Neutrophil (primary cell): Measurements from ENCODE around the gene DIABLO.
A peak's percentile ranks its signal among the peaks of the same experiment; 100 is the strongest.
"Not testable (repeated sequence)": the region's sequence is repeated elsewhere in the genome, so short reads cannot be mapped to it uniquely, and the experiment has no call there.

Source experiments
- H3K27ac ChIP-seq: fragments of 200-600 bp; sonication (generic); 2 replicates; pipeline ENCODE4 v1.5.1; 2016; ENCODE audit warnings: mild to moderate bottlenecking, moderate library complexity
- H3K27me3 ChIP-seq: fragments of 200-600 bp; sonication (generic); 2 replicates; pipeline ENCODE4 v1.6.0; 2016; ENCODE audit warnings: mild to moderate bottlenecking
- H3K36me3 ChIP-seq: fragments of 200-600 bp; sonication (generic); 2 replicates; pipeline ENCODE4 v1.5.1; 2017
- H3K4me1 ChIP-seq, 2 experiments: fragments of 200-600 bp in 1 of 2; sonication (generic) in 1 of 2; 1 replicate in 1 of 2; 2 replicates in 1 of 2; pipeline versions ENCODE4 v1.5.1 to v1.6.1; 2013 to 2016; ENCODE audit warnings: low read depth in 1 of 2, low read length in 1 of 2, mild to moderate bottlenecking in 1 of 2, moderate library complexity in 1 of 2; ENCODE audit not compliant: control insufficient read depth in 1 of 2, insufficient read depth in 1 of 2
- H3K4me3 ChIP-seq, 2 experiments: fragments of 200-600 bp in 1 of 2; sonication (generic) in 1 of 2; 1 replicate in 1 of 2; 2 replicates in 1 of 2; pipeline ENCODE4 v1.5.1; 2013 to 2016; ENCODE audit warnings: low read depth in 1 of 2, low read length in 1 of 2, mild to moderate bottlenecking in 1 of 2, moderate library complexity in 1 of 2
- H3K9me3 ChIP-seq: fragments of 200-600 bp; sonication (generic); 2 replicates; pipeline ENCODE4 v1.5.1; 2016
- TF ChIP-seq, protein P1 (sequence below): fragments of 200-600 bp; sonication (generic); IDR thresholded peaks from 2 replicates; pipeline ENCODE4 v1.5.1; 2016; ENCODE audit warnings: antibody characterized with exemption

DIABLO gene

DNA sequence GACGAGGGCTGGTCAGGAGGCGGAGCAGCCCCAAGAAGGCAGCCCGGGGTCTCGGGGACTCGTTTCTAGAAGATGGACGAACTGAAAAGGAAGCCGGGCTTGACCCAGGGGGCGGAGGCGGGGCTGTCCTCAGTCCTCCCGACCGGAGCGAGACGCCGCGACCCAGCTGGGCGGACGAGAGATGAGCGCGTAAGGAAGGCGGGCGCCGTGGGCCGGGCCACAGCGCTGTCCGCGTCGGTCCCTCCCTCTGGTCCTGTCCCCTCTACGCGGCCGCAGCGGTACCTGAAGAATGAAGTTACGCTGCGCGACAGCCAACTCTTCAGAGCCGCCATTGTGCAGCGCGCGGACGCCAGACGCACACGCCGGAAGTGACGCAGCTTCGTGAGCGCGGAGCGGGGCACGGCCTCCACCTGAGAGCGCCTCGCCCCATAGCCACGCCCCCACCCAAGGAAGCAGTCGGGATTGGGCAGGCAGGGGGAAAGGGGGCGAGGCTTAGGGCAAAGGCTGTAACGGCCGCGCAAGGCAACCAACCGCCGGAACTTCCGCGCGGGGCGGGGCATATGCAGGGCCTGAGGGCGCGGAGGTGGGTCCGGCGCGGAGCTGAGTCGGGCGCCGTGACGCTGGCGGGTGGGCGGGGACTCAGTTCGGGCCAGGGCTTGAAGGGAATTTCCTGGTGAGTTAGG lies at the start of gene DIABLO:
Gene DIABLO, minus strand, starts transcription at position 370 of the 683 bp plus-strand sequence. Its CDS starts 38 bp downstream, at position 332.
- Histone ChIP-seq H3K27me3 (no peaks in the 10 kb centered on the region), H3K36me3 (peaks cover 50% of the 10 kb centered on the region), H3K4me1 (peaks cover 23 to 24% of the 10 kb centered on the region in 2 experiments), H3K27ac (peak within 1 kb of the TSS; percentile 93), H3K9me3 (no peaks in the 10 kb centered on the region), H3K4me3 (peak within 1 kb of the TSS; percentile 89 to 92)
- TF ChIP-seq, protein P1, sequence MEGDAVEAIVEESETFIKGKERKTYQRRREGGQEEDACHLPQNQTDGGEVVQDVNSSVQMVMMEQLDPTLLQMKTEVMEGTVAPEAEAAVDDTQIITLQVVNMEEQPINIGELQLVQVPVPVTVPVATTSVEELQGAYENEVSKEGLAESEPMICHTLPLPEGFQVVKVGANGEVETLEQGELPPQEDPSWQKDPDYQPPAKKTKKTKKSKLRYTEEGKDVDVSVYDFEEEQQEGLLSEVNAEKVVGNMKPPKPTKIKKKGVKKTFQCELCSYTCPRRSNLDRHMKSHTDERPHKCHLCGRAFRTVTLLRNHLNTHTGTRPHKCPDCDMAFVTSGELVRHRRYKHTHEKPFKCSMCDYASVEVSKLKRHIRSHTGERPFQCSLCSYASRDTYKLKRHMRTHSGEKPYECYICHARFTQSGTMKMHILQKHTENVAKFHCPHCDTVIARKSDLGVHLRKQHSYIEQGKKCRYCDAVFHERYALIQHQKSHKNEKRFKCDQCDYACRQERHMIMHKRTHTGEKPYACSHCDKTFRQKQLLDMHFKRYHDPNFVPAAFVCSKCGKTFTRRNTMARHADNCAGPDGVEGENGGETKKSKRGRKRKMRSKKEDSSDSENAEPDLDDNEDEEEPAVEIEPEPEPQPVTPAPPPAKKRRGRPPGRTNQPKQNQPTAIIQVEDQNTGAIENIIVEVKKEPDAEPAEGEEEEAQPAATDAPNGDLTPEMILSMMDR = peak; percentile 52

GRCh38 chr12:122275459-122275858 lies 49.6 kb upstream of the DIABLO start:
- Histone ChIP-seq H3K4me1 (peaks cover 11 to 12% of the 10 kb centered on the region in 2 experiments), H3K4me3 (no peak overlapping the region), H3K36me3 (peaks cover 55% of the 10 kb centered on the region), H3K9me3 (no peaks in the 10 kb centered on the region), H3K27ac (no peak overlapping the region), H3K27me3 (no peaks in the 10 kb centered on the region)
- TF ChIP-seq, protein P1 = no peak

GRCh38 chr12:122266230-122266901 lies 40.5 kb upstream of the DIABLO start, which contains the start of gene VPS33A:
TSS of gene VPS33A (minus strand) at chr12:122266494. CDS start at chr12:122266408, 86 bp downstream.
- Histone ChIP-seq H3K4me3 (peak within 1 kb of the TSS; percentile 83 to 98), H3K27me3 (no peaks in the 10 kb centered on the region), H3K36me3 (peaks cover 32% of the 10 kb centered on the region), H3K9me3 (no peaks in the 10 kb centered on the region), H3K27ac (peak within 1 kb of the TSS; percentile 91), H3K4me1 (peaks cover 14 to 19% of the 10 kb centered on the region in 2 experiments)
- TF ChIP-seq, protein P1 = no peak

DNA sequence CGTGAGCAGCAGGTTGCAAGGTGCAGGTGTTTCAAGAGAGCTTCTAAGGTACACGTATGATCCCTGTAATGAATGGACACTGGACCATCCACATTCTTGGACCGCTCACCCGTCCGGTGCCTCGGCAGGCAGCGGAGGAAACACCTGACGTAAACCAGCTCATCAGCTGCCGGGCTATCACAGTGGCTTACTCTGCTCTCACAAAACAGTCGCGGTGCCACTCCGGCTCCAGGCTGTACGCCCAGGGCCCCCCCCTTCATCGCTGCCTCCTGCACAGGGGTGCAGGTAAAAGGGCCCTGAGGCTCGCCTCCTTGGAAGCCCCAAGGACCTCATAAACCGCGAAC lies 40.0 kb upstream of the DIABLO start:
- Histone ChIP-seq H3K36me3 (peaks cover 32% of the 10 kb centered on the region), H3K4me1 (peaks cover 14 to 19% of the 10 kb centered on the region in 2 experiments), H3K4me3 (peak overlapping the region; percentile 83 to 98), H3K27me3 (no peaks in the 10 kb centered on the region), H3K9me3 (no peaks in the 10 kb centered on the region), H3K27ac (peak overlapping the region; percentile 91)
- TF ChIP-seq, protein P1 = no peak

DNA sequence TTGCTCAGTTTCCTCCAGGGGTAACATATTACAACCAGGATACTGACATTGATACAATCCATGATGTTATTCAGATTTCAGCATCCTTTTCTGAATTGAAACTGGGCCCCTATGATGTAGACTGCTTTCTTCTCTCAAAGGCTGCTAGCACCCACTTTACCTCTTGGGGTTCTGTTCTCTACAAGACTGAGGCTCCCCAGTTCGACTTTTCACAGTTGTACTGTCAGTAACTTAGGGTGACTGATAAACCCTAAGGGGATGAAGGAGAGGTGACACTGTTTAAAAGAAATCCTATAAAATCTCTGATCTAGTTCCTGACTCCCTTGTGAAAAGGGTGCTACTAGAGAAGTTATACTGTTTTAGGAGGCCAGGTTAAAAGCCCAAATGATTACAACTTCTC lies 39.6 kb upstream of the DIABLO start:
- H3K27ac ChIP-seq = peak overlapping the region; percentile 91
- H3K4me3 ChIP-seq = peak overlapping the region; percentile 83 to 98
- TF ChIP-seq, protein P1 = no peak
- peaks cover 14 to 19% of the 10 kb centered on the region in 2 experiments for H3K4me1 ChIP-seq
- no peaks in the 10 kb centered on the region for H3K27me3 ChIP-seq
- peaks cover 32% of the 10 kb centered on the region for H3K36me3 ChIP-seq
- H3K9me3 ChIP-seq = no peaks in the 10 kb centered on the region

- H3K4me1 ChIP-seq, H3K4me3 ChIP-seq, H3K27me3 ChIP-seq, H3K27ac ChIP-seq, H3K9me3 ChIP-seq: not testable (repeated sequence)
- H3K36me3 ChIP-seq = peaks cover 74% of the 10 kb centered on the region
Observed at GRCh38 chr12:122260735-122261134, 34.9 kb upstream of the DIABLO start.

- peaks cover 86% of the 10 kb centered on the region for H3K36me3 ChIP-seq
- H3K27me3 ChIP-seq, H3K4me1 ChIP-seq, H3K27ac ChIP-seq, H3K4me3 ChIP-seq, H3K9me3 ChIP-seq: not testable (repeated sequence)
Observed at GRCh38 chr12:122258939-122259338, 33.1 kb upstream of the DIABLO start.

DNA sequence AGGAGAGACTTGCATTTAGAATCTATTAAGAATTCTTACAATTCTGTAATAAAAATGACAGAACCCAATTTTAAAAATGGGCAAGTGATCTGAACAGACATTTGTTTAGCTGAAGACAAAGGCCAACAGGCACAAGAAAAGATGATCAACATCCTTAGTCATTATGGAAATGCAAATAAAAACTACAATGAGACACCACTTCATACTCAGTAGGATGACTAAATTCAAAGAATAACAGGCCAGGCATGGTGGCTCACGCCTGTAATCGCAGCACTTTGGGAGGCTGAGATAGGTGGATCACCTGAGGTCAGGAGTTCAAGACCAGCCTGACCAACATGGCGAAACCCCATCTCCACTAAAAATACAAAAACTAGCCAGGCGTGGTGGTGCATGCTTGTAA lies 32.6 kb upstream of the DIABLO start:
- peaks cover 85% of the 10 kb centered on the region for H3K36me3 ChIP-seq
- not testable (repeated sequence) for H3K27me3 ChIP-seq, H3K9me3 ChIP-seq, H3K4me1 ChIP-seq, H3K4me3 ChIP-seq, H3K27ac ChIP-seq
